Kasumi-1 (cell line): ENCODE data around the gene NR1D1.

Experiments
- DNase-seq, 2 experiments: peaks; one replicate each; lab custom pipeline; 2025; lab: John Stamatoyannopoulos, UW

NR1D1 gene

GRCh38 chr17:40062329-40063186 lies 37.8 kb downstream of the NR1D1 start, which contains the start of gene THRA:
THRA (plus strand) TSS chr17:40062965; CDS start chr17:40074489, 11,524 bp downstream.
- DNase-seq = peak; percentile 46 to 48

- no peak for DNase-seq
These were observed 38.8 kb downstream of the NR1D1 start for GRCh38 chr17:40061609-40062038.

DNA sequence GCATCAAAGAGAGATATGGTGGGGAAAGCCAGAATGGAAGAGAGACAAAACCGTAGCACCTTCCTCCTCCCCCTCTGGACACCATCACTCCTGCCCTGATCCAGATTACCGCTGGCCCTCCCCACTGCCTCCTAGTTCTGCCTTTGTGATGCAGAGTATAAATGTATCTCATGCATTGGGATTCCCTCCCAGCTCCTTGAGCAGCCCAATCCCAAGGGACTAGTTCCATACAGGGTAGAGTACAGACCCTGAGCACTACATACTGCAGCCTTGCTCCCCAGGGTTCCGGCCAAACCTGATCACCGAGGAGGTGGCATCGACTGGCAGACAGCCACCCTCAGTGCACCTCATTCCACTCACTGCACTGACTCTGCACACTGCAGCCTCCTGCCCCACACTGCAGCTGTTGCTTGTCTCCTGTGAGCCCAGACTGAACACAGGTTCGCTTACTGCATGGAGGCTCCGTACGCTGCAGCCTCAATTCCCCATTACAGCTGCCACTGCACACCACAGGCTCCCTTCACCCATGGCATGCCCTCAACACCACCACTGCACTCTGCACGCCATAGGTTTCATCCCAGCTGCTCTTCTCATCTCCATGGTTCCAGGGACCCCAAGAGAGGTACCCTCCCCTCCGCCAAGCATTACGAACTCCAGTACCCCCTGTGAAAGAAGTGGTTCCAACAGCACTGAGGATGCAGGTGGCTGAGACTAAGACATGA lies 39.3 kb downstream of the NR1D1 start:
- no peak for DNase-seq

DNA sequence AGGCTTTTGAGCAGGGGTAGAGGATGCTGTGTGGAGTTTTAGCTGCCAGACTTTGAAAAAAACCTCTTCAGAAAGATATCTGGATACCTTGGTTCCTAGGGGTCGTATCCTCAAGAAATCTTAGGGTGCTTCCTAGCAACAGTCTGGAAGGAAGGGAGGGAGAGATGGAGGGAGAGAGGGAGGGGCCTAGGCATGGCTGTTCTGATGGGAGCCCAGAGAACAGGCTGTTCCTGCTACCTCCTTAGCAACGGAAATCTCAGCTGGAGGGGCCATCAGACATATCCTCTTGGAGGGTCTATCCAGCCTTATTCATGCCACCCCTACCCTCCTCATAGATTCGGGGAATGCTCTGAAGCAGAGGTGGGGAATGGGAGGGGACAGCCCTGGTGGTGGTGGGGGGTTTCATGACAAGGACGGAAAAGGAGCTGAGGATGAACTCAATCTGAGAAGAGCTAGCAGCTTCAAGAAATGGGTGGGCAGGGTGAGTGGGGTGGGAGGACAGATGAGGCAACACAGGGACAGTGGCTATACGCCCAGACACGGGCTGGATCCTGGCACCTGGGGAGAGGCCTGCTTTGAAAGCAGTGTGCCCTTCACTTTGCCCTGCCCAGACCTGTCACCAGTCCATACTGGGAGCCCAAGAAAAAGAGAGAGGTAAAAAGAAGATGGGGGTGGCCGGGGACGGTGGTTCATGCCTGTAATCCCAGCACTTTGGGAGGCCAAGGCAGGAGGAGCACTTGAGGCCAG lies 40.5 kb downstream of the NR1D1 start:
- DNase-seq = no peak

DNA sequence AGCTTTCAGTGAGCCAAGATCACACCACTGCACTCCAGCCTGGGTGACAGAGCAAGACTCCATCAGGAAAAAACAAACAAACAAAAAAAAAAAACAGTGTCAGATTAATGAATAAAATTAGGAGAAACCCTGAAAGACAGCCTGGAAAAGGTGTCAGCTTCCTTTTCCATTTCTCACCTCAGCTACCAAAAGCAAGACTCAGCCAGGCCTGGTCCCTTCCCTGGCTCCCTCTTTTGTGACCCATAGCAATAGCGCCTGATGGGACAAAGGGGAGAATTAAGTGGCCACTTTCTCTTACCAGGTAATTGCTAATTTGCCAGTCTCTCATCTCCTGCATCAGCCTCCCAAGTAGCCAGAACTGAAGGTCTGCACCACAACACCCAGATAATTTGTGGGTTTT lies 41.5 kb downstream of the NR1D1 start:
- DNase-seq = no peak

DNA sequence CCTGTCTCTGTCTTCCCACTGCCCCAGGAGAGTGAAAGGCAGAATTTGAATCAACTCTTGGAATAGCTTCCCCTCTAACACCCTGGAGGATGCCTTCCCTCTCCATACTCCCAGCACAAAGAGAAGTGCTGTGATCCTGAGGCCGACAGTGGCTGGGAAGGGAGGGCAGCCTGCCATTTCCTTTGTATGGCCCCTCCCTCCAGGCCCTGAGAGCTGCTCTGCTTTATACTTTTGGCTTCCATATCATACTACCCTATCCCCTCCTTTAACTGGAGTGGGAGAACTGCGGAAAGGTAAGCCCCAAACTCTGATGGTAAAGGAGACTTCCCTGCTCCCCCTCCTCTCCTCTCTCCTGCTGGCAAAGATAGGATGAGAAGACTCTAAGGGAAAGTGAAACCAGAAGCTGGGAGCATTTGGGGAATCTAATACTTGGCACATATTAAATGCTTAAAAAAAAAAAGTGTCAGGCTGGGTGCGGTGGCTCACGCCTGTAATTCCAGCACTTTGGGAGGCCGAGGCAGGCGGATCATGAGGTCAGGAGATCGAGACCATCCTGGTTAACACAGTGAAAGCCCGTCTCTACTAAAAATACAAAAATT lies 42.1 kb downstream of the NR1D1 start:
- no peak for DNase-seq

DNA sequence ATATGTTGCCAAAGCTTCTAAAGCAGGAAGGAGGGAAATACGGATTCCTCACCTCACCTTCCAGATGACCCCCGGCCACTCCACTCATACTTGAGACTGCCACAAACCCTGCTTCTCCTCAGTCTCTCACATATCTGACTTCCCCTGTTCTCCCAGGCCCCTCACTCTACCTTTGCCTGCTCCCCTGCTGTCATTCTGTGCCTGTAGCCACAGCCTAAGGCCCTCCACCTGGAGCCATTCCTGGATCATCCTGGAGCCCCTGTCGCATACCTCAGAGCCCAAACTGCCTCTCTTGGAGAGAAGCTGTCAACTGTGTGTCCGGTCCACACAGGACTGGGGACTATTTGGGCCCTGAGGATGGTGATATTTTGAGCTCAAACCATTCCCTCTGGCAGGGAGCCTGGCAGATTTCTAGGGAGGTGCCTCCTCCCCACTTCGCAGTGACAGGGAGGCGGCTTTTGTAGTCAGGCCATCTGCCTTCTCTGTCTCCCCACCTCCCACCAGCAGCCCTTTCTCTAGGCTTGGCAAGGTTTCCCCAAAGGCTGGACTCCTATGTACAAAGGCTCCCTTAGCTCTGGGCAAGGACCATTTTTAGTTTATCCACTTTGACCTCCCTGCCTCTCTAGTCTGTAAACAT lies 43.9 kb downstream of the NR1D1 start:
- DNase-seq = no peak
